HTR-8/SVneo (cell line): ENCODE data around the gene PSMC3IP.
"Not testable (repeated sequence)": the region's sequence is repeated elsewhere in the genome, so short reads cannot be mapped to it uniquely, and the experiment has no call there.

Source experiments
- DNase-seq: peaks from one replicate; pipeline ENCODE4 v3.0.0; 2011; ENCODE audit warnings: low spot score, mixed read lengths; ENCODE audit not compliant: insufficient read length
- FAIRE-seq: peaks from 2 replicates; lab custom pipeline; 2011; peaks lifted over from hg19 to GRCh38; lab: Jason Lieb, UNC

Gene PSMC3IP

DNA sequence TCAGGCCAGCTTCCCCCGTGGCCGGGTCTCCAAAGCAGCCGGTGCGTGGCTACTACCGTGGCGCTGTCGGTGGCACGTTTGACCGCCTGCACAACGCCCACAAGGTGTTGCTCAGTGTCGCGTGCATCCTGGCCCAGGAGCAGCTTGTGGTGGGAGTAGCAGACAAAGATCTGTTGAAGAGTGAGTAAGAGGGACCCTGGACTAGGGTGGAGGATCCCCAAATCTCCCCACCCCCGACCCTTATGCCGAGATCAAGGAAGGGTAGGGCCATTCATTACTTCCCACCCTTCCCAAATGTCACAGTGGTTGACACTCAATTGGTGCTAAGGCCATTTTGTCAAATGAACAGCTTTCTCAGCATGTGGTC lies 14.4 kb downstream of the PSMC3IP start:
- FAIRE-seq (peak; percentile 49), DNase-seq (no peak)

- no peak for FAIRE-seq
- DNase-seq = peak; percentile 41
Measured at GRCh38 chr17:42562388-42563142, 15.0 kb downstream of the PSMC3IP start.

DNA sequence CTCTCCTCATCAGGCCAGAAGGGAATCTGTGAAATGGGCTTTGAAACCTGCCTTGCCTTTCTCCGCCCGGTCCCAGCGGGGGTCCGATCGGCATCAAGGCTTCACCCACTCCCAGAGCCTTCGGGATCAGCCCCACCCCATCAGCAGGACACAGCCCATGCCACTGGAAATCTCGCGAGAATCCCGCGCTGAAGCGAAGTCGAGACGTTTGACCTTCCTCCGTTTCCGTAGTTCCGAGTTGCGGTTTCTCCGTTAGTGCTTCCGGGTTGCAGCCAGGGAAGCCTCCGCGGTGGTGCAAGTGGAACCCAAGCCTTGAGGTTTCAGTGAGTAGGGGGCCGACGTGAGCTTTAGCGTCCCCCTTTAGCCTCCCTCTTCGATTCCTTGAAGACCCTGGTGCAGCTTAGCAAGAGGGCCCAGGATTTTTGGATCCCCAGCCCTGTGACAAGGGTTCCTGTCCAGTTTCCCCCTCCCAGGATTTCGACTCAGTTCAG lies 15.6 kb downstream of the PSMC3IP start, which contains the start of gene COASY:
COASY (plus strand) TSS at position 252 of the 491 bp plus-strand sequence. CDS start 475 bp downstream, outside the sequence.
- FAIRE-seq = peak; percentile 87
- peak; percentile 100 for DNase-seq

DNA sequence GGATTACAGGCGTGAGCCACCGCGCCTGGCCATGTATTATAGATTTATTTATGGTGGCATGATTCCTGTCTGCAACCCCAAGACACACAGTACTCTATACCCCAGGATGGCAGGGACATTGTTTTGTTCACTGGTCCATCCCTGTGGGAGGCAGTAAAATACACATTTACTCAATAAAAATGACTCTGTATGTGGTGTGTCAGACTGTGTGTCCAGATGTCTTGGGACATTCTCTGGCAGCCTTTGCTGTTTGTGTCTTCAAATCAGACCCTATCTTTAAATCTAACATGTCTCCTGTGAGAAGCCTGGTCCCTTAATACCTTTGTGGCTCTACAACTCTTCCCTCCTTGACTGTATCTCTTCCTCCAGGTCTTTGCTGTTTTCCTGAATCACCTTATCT lies 17.3 kb downstream of the PSMC3IP start:
- FAIRE-seq (no peak), DNase-seq (no peak)

DNA sequence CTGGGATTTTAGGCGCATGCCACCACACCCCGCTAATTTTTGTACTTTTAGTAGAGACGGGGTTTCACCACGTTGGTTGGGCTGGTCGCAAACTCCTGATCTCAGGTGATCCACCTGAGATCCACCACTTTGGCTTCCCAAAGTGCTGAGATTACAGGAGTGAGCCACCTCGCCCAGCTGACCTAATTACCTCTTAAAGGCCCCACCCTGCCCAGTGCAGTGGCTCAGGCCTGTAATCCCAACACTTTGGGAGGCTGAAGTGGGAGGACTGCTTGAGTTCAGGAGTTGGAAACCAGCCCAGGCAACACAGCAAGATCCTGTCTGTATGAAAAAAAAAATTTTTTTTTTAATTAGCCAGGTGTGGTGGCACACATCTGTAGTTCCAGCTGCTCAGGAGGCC lies 18.5 kb downstream of the PSMC3IP start:
- DNase-seq (no peak), FAIRE-seq (no peak)

DNA sequence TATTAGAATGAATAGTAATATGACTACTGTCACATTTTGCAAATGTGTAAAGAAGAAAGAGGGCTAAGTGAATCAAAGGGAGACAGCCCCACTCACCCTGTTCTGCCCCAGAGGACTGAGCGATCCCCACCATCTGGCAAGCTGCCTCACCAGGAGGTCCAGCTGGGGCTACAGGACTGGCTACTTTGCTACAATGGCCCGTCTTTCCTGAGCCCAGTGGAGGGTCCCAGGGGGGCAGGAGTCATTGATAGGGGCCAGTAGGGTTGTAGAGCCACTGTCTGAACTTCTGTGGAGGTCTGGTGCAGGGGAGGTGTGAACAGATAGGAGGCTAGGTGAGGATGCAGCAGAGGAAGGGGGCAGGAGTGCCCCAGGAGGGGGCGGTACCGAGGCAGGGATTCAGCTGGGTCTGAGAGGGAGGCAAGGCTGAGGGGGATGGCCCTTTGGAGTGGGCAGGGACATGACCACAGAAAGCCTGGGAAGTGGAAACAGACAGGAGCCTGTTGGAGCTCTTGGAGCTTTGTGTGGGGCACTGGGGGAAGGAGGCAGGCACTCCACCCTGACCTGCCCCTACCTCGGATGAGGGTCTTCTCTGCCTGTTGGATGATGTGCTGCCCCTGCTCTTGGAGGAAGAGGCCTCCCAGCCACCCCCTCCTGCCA lies 21.4 kb downstream of the PSMC3IP start:
- peak; percentile 93 for FAIRE-seq
- not testable (repeated sequence) for DNase-seq

DNA sequence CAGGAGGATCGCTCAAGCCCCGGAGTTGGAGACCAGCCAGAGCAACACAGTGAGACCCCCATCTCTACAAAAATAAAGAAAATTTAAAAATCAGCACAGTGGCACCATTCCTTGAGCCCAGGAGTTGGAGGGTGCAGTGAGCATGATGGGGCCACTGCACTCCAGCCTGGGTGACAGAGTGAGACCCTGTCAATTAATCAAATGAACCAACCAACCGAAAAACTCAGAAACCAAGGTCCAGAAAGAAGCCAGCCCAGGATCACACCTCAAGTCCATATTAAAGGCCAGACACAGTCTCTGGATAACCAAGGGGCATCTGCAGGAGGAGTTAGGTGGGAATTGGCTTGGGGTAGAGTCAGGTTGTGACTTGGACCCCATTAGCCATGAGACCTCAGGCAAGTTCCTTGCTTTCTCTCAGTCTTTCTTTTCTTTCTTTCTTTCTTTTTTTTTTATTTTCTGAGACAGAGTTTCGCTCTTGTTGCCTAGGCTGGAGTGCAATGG lies 22.4 kb downstream of the PSMC3IP start:
- no peak for DNase-seq
- FAIRE-seq = no peak

DNA sequence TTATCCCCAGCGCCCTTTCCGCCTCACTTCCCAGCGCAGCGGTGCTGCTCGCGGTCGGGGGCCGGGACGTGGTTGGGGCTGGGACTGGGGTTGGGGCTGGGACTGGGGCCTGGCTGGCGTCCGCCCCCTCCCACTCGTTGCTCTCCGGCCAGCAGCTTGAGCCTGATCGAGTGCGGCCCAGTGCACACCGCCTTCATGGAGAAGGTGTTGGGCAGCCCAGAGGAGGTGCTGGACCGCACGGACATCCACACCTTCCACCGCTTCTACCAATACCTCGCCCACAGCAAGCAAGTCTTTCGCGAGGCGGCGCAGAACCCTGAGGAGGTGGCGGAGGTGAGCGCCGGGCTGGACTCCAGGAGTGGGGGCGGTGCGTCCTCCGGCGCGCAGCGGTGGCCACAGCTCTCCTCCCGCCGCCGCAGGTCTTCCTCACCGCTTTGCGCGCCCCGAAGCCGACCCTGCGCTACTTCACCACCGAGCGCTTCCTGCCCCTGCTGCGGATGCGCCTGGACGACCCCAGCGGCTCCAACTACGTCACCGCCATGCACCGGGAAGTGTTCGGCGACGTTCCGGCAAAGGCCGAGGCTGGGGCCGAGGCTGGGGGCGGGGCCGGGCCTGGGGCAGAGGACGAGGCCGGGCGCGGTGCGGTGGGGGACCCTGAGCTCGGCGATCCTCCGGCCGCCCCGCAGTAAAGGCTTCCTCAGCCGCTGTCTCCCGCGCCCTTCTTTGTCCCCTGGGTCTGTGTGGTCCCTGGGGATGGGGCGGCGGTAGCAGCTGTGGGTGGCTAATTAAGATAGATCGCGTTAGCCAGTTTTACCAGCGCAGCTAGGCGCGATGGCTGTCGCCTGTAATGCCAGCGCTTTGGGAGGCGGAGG lies 23.0 kb downstream of the PSMC3IP start:
- DNase-seq = peak; percentile 94
- FAIRE-seq = peak; percentile 91

DNA sequence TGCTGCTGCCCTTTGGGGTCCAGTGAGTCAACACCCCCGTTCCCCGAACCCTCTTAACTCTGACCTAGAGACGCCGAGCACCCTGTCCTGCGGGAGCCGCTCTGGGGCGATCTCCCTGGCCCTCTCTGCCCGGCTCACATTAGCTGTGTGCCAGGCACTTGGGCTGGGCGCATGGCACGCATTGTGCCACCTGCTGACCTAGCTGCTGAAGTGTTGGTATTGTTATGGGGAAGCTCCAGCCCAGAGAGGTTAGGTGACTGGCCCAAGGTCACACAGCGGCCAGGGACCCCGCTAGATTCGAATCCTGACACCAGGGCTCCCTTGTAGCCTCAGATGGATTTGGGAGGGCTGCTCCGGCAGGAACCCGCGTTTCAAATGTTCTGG lies 23.7 kb downstream of the PSMC3IP start:
- FAIRE-seq (no peak), DNase-seq (no peak)

DNA sequence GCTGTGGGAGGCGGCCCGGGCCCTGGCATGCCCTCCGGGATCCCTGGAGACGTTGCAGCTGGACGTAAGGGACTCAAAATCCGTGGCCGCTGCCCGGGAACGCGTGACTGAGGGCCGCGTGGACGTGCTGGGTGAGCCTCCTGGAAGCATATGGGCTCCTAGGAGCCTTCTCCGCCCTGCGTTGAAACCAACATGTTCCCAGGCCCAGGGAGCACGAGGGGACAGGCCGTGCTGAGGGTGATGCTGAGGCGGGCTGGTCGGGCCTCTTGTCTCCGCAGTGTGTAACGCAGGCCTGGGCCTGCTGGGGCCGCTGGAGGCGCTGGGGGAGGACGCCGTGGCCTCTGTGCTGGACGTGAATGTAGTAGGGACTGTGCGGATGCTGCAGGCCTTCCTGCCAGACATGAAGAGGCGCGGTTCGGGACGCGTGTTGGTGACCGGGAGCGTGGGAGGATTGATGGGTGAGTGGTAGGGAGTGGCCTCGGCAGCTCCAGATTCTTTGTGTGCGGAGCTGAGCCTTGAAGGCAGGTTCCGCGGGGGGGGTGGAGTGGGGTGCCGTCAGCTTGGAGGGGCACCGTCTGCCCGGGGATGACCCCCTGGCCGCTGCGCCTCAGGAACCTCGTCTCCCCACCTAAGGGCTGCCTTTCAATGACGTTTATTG lies 24.2 kb downstream of the PSMC3IP start:
- DNase-seq (no peak), FAIRE-seq (no peak)

DNA sequence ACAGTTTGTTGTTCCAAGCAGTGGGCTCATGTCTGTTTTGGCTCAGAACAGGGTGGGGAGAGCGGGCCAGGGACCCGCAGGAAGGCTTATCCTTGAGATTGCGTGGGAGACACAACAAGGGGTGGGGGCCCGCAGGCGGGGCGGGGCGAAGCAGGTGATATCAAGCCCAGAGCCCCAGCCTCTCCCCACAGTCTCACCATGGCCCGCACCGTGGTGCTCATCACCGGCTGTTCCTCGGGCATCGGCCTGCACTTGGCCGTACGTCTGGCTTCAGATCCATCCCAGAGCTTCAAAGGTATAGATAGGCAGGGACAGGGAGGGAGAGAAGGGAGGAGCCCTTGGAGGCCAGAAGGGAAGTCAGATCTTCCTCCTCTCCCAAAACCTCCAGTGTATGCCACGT lies 24.8 kb downstream of the PSMC3IP start, which contains the start of gene HSD17B1:
HSD17B1 (plus strand) TSS at position 188 of the 400 bp plus-strand sequence; CDS start at position 199, 11 bp downstream.
- peak; percentile 58 for FAIRE-seq
- DNase-seq = not testable (repeated sequence)

DNA sequence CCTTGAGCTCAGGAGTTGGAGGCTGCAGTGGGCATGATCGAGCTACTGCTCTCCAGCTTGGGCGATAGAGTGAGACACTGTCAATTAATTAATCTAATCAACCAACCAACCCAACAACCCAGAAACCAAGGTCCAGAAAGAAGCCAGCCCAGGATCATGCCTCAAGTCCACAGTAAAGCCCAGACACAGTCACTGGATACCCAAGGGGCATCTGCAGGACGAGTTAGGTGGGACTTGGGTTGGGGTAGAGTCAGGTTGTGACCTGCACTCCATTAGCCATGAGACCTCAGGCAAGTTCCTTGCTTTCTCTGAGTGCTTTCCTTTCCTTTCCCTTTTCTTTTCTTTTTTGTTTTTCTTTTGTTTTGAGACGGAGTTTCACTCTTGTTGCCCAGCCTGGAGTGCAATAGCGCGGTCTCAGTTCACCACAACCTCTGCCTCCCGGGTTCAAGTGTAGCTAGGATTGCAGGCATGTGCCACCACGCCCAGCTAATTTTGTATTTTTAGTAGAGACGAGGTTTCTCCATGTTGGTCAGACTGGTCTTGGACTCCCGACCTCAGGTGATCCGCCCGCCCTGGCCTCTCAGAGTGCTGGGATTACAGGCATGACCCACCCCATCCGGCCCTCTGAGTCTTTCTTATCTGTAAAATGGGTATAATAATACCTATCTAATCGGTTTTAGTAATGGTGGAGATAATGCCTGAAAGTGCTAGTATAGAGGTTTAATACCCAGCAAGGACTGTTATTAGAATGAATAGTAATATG lies 28.4 kb downstream of the PSMC3IP start:
- FAIRE-seq (peak; percentile 9), DNase-seq (no peak)

DNA sequence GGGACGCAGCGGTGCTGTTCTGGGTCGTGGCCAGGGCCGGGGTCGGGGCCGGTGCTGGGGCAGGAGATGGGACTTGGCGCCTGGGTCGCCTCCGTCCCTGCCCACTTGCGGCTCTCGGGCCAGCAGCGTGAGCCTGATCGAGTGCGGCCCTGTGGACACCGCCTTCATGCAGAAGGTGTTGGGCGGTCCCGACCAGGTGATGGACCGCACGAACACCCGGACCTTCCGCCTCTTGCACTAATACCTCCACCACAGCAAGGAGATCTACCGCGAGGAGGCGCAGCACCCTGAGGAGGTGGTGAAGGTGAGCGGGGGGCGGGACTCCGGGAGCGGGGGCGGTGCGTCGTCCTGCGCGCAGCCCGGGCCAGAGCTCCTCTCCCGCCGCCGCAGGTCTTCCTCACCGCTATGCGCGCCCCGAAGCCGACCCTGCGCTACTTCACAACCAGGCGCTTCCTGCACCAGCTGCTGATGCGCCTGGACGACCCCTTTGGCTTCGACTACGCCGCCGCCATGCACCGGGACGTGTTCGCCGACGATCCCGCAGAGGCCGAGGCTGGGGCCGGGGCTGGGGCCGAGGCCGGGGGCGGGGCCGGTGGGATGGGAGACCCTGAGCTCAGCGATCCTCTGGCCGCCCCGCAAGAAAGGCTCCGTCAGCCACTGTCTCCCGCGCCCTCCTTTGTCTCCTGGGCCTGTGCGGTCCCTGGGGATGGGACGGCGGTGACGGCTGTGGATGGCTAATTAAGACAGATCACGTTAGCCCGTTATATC lies 29.3 kb downstream of the PSMC3IP start:
- DNase-seq (peak; percentile 54), FAIRE-seq (peak; percentile 83)

DNA sequence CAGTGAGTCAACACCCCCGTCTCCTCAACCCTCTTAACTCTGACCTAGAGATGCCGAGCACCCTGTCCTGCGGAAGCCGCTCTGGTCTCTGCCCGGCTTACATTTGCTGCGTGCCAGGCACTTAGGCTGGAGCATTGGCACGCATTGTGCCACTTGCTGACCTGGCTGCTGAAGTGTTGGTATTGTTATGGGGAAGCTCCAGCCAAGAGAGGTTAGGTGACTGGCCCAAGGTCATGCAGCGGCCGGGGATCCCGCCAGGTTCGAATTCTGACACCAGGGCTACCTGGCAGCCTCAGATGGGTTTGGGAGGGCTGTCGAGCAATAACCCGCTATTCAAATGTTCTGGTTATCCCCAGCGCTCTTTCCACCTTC lies 29.8 kb downstream of the PSMC3IP start:
- peak; percentile 88 for FAIRE-seq

DNA sequence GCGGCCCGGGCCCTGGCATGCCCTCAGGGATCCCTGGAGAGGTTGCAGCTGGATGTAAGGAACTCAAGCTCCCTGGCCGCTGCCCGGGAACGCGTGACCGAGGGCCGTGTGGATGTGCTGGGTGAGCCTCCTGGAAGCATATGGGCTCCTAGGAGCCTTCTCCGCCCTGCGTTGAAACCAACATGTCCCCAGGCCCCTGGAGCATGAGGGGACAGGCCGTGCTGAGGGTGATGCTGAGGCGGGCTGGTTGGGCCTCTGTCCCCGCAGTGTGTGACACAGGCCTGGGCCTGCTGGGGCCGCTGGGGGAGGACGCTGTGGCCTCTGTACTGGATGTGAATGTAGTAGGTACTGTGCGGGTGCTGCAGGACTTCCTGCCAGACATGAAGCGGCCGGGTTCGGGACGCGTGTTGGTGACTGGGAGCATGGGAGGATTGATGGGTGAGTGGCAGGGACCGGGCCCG lies 30.5 kb downstream of the PSMC3IP start:
- FAIRE-seq (no peak), DNase-seq (no peak)

More for the DNA sequence above, 29.8 kb downstream of the PSMC3IP start:
- DNase-seq = no peak

- FAIRE-seq = peak; percentile 68
- not testable (repeated sequence) for DNase-seq
Measured at GRCh38 chr17:42545755-42546505, 31.6 kb downstream of the PSMC3IP start.

DNA sequence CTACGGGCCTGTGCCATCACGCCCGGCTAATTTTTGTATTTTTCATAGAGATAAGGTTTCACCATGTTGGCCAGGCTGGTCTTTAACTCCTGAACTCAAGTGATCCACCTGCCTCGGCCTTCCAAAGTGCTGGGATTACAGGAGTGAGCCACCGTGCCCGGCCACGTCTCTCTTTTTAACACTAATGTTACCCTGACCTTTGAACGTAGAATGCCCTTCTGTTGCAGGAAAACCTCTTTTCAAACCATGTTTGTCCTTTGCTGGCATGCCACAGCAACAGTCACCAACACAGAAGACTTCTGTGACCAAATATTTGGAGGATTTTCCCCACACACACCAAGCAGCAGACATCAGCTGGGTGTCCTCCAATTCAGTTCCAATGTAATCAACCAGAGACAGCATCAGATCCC lies 32.6 kb downstream of the PSMC3IP start:
- DNase-seq (no peak), FAIRE-seq (no peak)
